Ascending aorta (tissue), 1 donor: ENCODE data around the gene SRL. TPM values are rescaled to one million over a fixed set of nuclear protein-coding genes. Genes with fewer than 3 reads are reported as not detected.

Experiments
- total RNA-seq: library from RNA; depleted of rRNA; stranded (reverse); fragments of >200 nt; gene quantifications from one replicate; pipeline ENCODE4 v1.1.0, GENCODE V29; 2016

SRL gene
- total RNA-seq, 1 donor from 2014 or later: 15.6 TPM

Other genes with a start within 250 kb of the SRL start
- gene ADCY9, start 125.6 kb downstream of the SRL start, total RNA-seq: 49.7 TPM
- 5.3 TPM for gene TFAP4, start 30.9 kb upstream of the SRL start, total RNA-seq
- 16.8 TPM for gene GLIS2, start 74.0 kb upstream of the SRL start, total RNA-seq
- 26.6 TPM for gene PAM16, start 109.2 kb upstream of the SRL start, total RNA-seq
- gene VASN, start 129.8 kb upstream of the SRL start, total RNA-seq: 218 TPM
- 41.9 TPM for gene CORO7, start 174.5 kb upstream of the SRL start, total RNA-seq
- 40.7 TPM for gene DNAJA3, start 183.8 kb upstream of the SRL start, total RNA-seq
- 48.6 TPM for gene NMRAL1, start 232.5 kb upstream of the SRL start, total RNA-seq
- gene HMOX2, start 234.3 kb upstream of the SRL start, total RNA-seq: 36.7 TPM